Astrocyte (in vitro differentiated cells and primary cell): ENCODE data around the gene KLHL33. TPM values are rescaled to one million over a fixed set of nuclear protein-coding genes. Genes with fewer than 3 reads are reported as not detected.

ENCODE experiments used
- DNase-seq: peaks from one replicate; pipeline ENCODE4 v3.0.0-alpha.2; 2010; ENCODE audit warnings: low read depth
- FAIRE-seq: peaks from 2 replicates; lab custom pipeline; 2011; peaks lifted over from hg19 to GRCh38; lab: Jason Lieb, UNC
- H2AFZ ChIP-seq: 2 replicates; pipeline ENCODE4 v1.6.0; 2012; ENCODE audit warnings: low read depth, low read length, inconsistent platforms
- H3K27ac ChIP-seq: 2 replicates; pipeline ENCODE4 v1.5.1; 2011; ENCODE audit warnings: low read depth, low read length, inconsistent platforms
- H3K27me3 ChIP-seq: 2 replicates; pipeline ENCODE4 v1.6.0; 2011; ENCODE audit warnings: low read length, inconsistent platforms; ENCODE audit not compliant: insufficient read depth
- H3K36me3 ChIP-seq: 2 replicates; pipeline ENCODE4 v1.5.1; 2011; ENCODE audit warnings: low read length, inconsistent platforms; ENCODE audit not compliant: insufficient read depth
- H3K4me1 ChIP-seq: 2 replicates; pipeline ENCODE4 v1.5.1; 2011; ENCODE audit warnings: low read length, inconsistent platforms; ENCODE audit not compliant: insufficient read depth
- H3K4me2 ChIP-seq: 2 replicates; pipeline ENCODE4 v1.6.0; 2012; ENCODE audit warnings: low read length, inconsistent platforms
- H3K4me3 ChIP-seq: 2 replicates; pipeline ENCODE4 v1.5.1; 2011; ENCODE audit warnings: low read depth, mild to moderate bottlenecking, low read length, inconsistent platforms; ENCODE audit not compliant: insufficient read depth
- H3K79me2 ChIP-seq: 2 replicates; pipeline ENCODE4 v1.6.0; 2012; ENCODE audit warnings: mild to moderate bottlenecking, low read length, inconsistent platforms; ENCODE audit not compliant: insufficient read depth
- H3K9ac ChIP-seq: 2 replicates; pipeline ENCODE4 v1.6.0; 2012; ENCODE audit warnings: mild to moderate bottlenecking, low read length, inconsistent platforms
- H3K9me3 ChIP-seq: 2 replicates; pipeline ENCODE4 v1.5.1; 2012; ENCODE audit warnings: low read depth, mild to moderate bottlenecking, low read length, inconsistent platforms; ENCODE audit not compliant: insufficient read depth
- H4K20me1 ChIP-seq: 2 replicates; pipeline ENCODE4 v1.6.0; 2012; ENCODE audit warnings: low read length, inconsistent platforms; ENCODE audit not compliant: insufficient read depth
- H3K27ac Mint-ChIP-seq: one replicate; pipeline ENCODE4 v1.8.0; 2021; ENCODE audit warnings: mild to moderate bottlenecking, mixed read lengths; ENCODE audit not compliant: unreplicated experiment
- H3K27me3 Mint-ChIP-seq: one replicate; pipeline ENCODE4 v1.8.0; 2021; ENCODE audit warnings: low read depth, mixed read lengths; ENCODE audit not compliant: unreplicated experiment
- H3K36me3 Mint-ChIP-seq: one replicate; pipeline ENCODE4 v1.8.0; 2021; ENCODE audit warnings: low read depth, mixed read lengths; ENCODE audit not compliant: unreplicated experiment
- H3K4me1 Mint-ChIP-seq: one replicate; pipeline ENCODE4 v1.8.0; 2021; ENCODE audit warnings: low read depth, mixed read lengths; ENCODE audit not compliant: unreplicated experiment
- H3K4me3 Mint-ChIP-seq: one replicate; pipeline ENCODE4 v1.8.0; 2021; ENCODE audit warnings: mild to moderate bottlenecking, moderate library complexity, mixed read lengths; ENCODE audit not compliant: unreplicated experiment
- H3K9me3 Mint-ChIP-seq: one replicate; pipeline ENCODE4 v1.8.0; 2021; ENCODE audit warnings: mild to moderate bottlenecking, mixed read lengths; ENCODE audit not compliant: unreplicated experiment
- CTCF ChIP-seq: IDR thresholded peaks from 2 replicates; pipeline ENCODE4 v1.5.1; 2011; ENCODE audit warnings: low read depth, mild to moderate bottlenecking, inconsistent platforms, low read length, moderate library complexity; ENCODE audit not compliant: insufficient read depth
- EZH2 ChIP-seq: IDR thresholded peaks from 2 replicates; pipeline ENCODE4 v1.6.1; 2012; ENCODE audit warnings: mild to moderate bottlenecking, low read length, inconsistent platforms; ENCODE audit not compliant: insufficient read depth
- total RNA-seq: library from RNA; stranded (reverse); gene quantifications from 2 replicates; pipeline ENCODE4 v1.2.1, GENCODE V29; 2021

Gene KLHL33
- total RNA-seq, 1 donor from 2014 or later, result 0.07 TPM

- Histone ChIP-seq H3K9me3 (no peaks in the 10 kb centered on the region), H3K27me3 (no peaks in the 10 kb centered on the region), H3K4me1 (peaks cover 3% of the 10 kb centered on the region), H3K27ac (peak overlapping the region; percentile 80), H3K9ac (peak overlapping the region; percentile 91), H3K4me2 (peak overlapping the region; percentile 92), H2AFZ (peak overlapping the region; percentile 93), H3K4me3 (peak overlapping the region; percentile 89), H3K36me3 (peaks cover 22% of the 10 kb centered on the region), H4K20me1 (peaks cover 14% of the 10 kb centered on the region), H3K79me2 (peaks cover 28% of the 10 kb centered on the region)
- no peak overlapping the region for H3K27ac Mint-ChIP-seq
- H3K27me3 Mint-ChIP-seq, result no peaks in the 10 kb centered on the region
- no peak for DNase-seq
- H3K4me3 Mint-ChIP-seq, result peak overlapping the region; percentile 91
- peaks cover 7% of the 10 kb centered on the region for H3K36me3 Mint-ChIP-seq
- FAIRE-seq, result no peak
- TF ChIP-seq CTCF, result no peak
- TF ChIP-seq EZH2, result no peak
- H3K4me1 Mint-ChIP-seq, result peaks cover 3% of the 10 kb centered on the region
- H3K9me3 Mint-ChIP-seq, result no peaks in the 10 kb centered on the region
Measured at GRCh38 chr14:20470603-20470901, 34.6 kb upstream of the KLHL33 start.

GRCh38 chr14:20469890-20470602 is 34.1 kb upstream of the KLHL33 start:
- Histone ChIP-seq H3K4me3 (peak overlapping the region; percentile 89), H3K9ac (peak overlapping the region; percentile 91), H3K4me2 (peak overlapping the region; percentile 92), H2AFZ (peak overlapping the region; percentile 93), H3K27ac (peak overlapping the region; percentile 80), H4K20me1 (peaks cover 14% of the 10 kb centered on the region), H3K4me1 (peaks cover 3% of the 10 kb centered on the region), H3K27me3 (no peaks in the 10 kb centered on the region), H3K36me3 (peaks cover 21% of the 10 kb centered on the region), H3K79me2 (peaks cover 28% of the 10 kb centered on the region), H3K9me3 (no peaks in the 10 kb centered on the region)
- FAIRE-seq (no peak), DNase-seq (peak; percentile 57)
- H3K4me3 Mint-ChIP-seq, result peak overlapping the region; percentile 91
- H3K36me3 Mint-ChIP-seq, result peaks cover 5% of the 10 kb centered on the region
- H3K27ac Mint-ChIP-seq, result peak overlapping the region; percentile 73
- H3K9me3 Mint-ChIP-seq, result no peaks in the 10 kb centered on the region
- TF ChIP-seq CTCF (no peak), EZH2 (no peak)
- H3K27me3 Mint-ChIP-seq, result no peaks in the 10 kb centered on the region
- peaks cover 3% of the 10 kb centered on the region for H3K4me1 Mint-ChIP-seq
